MM.1S (cell line): ENCODE measurements around the gene MUC5AC.

Source experiments
- DNase-seq: peaks from one replicate; pipeline ENCODE4 v3.0.0-alpha.2; 2015
- H2AFZ ChIP-seq: fragments of 300-600 bp; sonication (generic); 2 replicates; pipeline ENCODE4 v1.6.0; 2016; ENCODE audit warnings: antibody characterized with exemption, low read length
- H3F3A ChIP-seq: fragments of 300-600 bp; sonication (generic); 2 replicates; pipeline ENCODE4 v1.6.1; 2016; ENCODE audit warnings: mild to moderate bottlenecking, antibody characterized with exemption, low read length, moderate library complexity, mixed read lengths; ENCODE audit not compliant: insufficient read depth
- H3K27ac ChIP-seq: fragments of 300-600 bp; sonication (generic); 2 replicates; pipeline ENCODE4 v1.5.1; 2016; ENCODE audit warnings: mild to moderate bottlenecking, low read length
- H3K27me3 ChIP-seq: fragments of 300-600 bp; sonication (generic); replicated peaks from 2 replicates; pipeline ENCODE4 v1.6.0; 2016; ENCODE audit warnings: low read length; ENCODE audit not compliant: insufficient read depth
- H3K36me3 ChIP-seq: fragments of 300-600 bp; sonication (generic); replicated peaks from 2 replicates; pipeline ENCODE4 v1.6.1; 2016; ENCODE audit warnings: mild to moderate bottlenecking, low read length, mixed read lengths; ENCODE audit not compliant: insufficient read depth
- H3K4me1 ChIP-seq: fragments of 300-600 bp; sonication (generic); 2 replicates; pipeline ENCODE4 v1.6.1; 2016; ENCODE audit warnings: low read length, mixed read lengths
- H3K4me2 ChIP-seq: fragments of 300-600 bp; sonication (generic); 2 replicates; pipeline ENCODE4 v1.6.0; 2016; ENCODE audit warnings: low read depth, low read length
- H3K4me3 ChIP-seq: fragments of 300-600 bp; sonication (generic); 2 replicates; pipeline ENCODE4 v1.5.1; 2016; ENCODE audit warnings: low read length, mixed read lengths
- H3K79me2 ChIP-seq: fragments of 300-600 bp; sonication (generic); 2 replicates; pipeline ENCODE4 v1.6.1; 2016; ENCODE audit warnings: mixed run types, low read length, mixed read lengths
- H3K9ac ChIP-seq: fragments of 300-600 bp; sonication (generic); 2 replicates; pipeline ENCODE4 v1.6.1; 2016; ENCODE audit warnings: low read length, mixed read lengths
- H3K9me2 ChIP-seq: fragments of 300-600 bp; sonication (generic); replicated peaks from 2 replicates; pipeline ENCODE4 v1.6.1; 2016; ENCODE audit warnings: mild to moderate bottlenecking, low read length, mixed read lengths; ENCODE audit not compliant: insufficient read depth
- H3K9me3 ChIP-seq: fragments of 300-600 bp; sonication (generic); replicated peaks from 2 replicates; pipeline ENCODE4 v1.6.1; 2016; ENCODE audit warnings: mild to moderate bottlenecking, low read length, mixed read lengths; ENCODE audit not compliant: insufficient read depth
- H4K20me1 ChIP-seq: fragments of 300-600 bp; sonication (generic); 2 replicates; pipeline ENCODE4 v1.6.1; 2016; ENCODE audit warnings: mild to moderate bottlenecking, low read length, moderate library complexity, mixed read lengths; ENCODE audit not compliant: insufficient read depth
- EZH2 ChIP-seq: fragments of 300-600 bp; sonication (generic); optimal IDR thresholded peaks from 2 replicates; pipeline ENCODE3; 2017; ENCODE audit warnings: low read depth, mild to moderate bottlenecking, antibody characterized with exemption, low read length, mixed read lengths
- EZH2phosphoT487 ChIP-seq: fragments of 300-600 bp; sonication (generic); IDR thresholded peaks from 2 replicates; pipeline ENCODE4 v1.6.1; 2018; ENCODE audit warnings: antibody characterized with exemption, low read length
- TF ChIP-seq, protein P1 (sequence below): fragments of 300-600 bp; sonication (generic); IDR thresholded peaks from 2 replicates; pipeline ENCODE4 v1.5.1; 2016; ENCODE audit warnings: antibody characterized with exemption, low read length, mixed read lengths

The MUC5AC gene

GRCh38 chr11:1205987-1206331, 48.2 kb downstream of the MUC5AC start:
- Histone ChIP-seq H4K20me1 (no peaks in the 10 kb centered on the region), H3K4me1 (no peaks in the 10 kb centered on the region), H3K9me3 (no peaks in the 10 kb centered on the region), H3K27me3 (peaks cover 96% of the 10 kb centered on the region), H3K9me2 (no peaks in the 10 kb centered on the region), H3K4me2 (no peak overlapping the region), H3K27ac (no peak overlapping the region), H3K4me3 (no peak overlapping the region), H3K36me3 (no peaks in the 10 kb centered on the region), H2AFZ (no peak overlapping the region), H3K79me2 (no peaks in the 10 kb centered on the region), H3F3A (no peaks in the 10 kb centered on the region), H3K9ac (no peak overlapping the region)
- no peak for DNase-seq
- TF ChIP-seq EZH2 (no peak), EZH2phosphoT487 (no peak)
- TF ChIP-seq, protein P1, sequence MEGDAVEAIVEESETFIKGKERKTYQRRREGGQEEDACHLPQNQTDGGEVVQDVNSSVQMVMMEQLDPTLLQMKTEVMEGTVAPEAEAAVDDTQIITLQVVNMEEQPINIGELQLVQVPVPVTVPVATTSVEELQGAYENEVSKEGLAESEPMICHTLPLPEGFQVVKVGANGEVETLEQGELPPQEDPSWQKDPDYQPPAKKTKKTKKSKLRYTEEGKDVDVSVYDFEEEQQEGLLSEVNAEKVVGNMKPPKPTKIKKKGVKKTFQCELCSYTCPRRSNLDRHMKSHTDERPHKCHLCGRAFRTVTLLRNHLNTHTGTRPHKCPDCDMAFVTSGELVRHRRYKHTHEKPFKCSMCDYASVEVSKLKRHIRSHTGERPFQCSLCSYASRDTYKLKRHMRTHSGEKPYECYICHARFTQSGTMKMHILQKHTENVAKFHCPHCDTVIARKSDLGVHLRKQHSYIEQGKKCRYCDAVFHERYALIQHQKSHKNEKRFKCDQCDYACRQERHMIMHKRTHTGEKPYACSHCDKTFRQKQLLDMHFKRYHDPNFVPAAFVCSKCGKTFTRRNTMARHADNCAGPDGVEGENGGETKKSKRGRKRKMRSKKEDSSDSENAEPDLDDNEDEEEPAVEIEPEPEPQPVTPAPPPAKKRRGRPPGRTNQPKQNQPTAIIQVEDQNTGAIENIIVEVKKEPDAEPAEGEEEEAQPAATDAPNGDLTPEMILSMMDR, result no peak

DNA sequence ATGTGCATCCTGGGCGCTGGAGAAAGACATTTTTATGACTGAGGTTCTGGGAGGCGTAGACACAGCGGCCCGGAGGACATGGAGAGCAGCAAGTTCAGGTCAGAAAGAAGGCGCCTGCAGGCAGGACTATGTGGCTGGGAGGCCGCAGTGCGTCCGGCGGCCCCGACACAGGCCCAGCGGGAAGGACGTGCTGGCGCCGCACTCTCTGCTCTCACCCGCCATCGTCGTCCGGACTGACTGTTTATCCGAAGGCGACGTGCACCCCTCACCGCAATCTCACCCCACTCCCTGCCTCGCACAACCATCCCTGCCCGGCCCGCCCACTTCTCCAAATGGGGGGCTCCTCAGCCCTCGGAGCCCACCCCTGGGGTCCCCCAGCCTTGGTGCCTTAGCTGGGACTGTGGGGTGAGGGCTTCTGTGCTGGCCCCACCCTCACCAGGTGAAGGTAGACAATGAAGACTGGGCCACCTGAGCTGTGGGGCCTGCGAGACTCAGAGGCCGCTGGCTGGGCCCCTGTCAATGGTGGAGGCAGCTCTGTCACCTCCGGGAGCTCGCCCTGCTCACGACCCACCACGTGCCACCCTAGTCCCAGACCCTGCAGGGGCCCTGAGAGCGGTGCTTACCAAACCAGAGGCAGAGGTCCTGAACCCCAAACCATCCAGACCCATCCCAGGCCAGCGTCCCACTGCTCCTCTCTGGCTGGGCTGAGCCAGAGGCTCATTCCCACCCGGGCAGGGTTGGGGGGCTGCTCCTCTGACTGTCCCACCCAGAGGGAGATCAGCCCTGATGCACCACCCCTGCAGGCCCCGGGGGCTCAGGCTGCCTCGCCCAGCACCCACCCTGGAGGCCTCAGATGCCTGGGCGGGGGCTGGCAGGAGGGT, 48.9 kb downstream of the MUC5AC start:
- Histone ChIP-seq H3K36me3 (no peaks in the 10 kb centered on the region), H3K9me2 (no peaks in the 10 kb centered on the region), H3K4me2 (no peak overlapping the region), H3K27me3 (peaks cover 96% of the 10 kb centered on the region), H3K79me2 (no peaks in the 10 kb centered on the region), H3K9ac (no peak overlapping the region), H4K20me1 (no peaks in the 10 kb centered on the region), H3K4me3 (no peak overlapping the region), H3K4me1 (no peaks in the 10 kb centered on the region), H3K9me3 (no peaks in the 10 kb centered on the region), H2AFZ (no peak overlapping the region), H3F3A (no peaks in the 10 kb centered on the region), H3K27ac (no peak overlapping the region)
- TF ChIP-seq EZH2phosphoT487, result no peak
- no peak for TF ChIP-seq EZH2
- TF ChIP-seq, protein P1, result no peak
- no peak for DNase-seq

DNA sequence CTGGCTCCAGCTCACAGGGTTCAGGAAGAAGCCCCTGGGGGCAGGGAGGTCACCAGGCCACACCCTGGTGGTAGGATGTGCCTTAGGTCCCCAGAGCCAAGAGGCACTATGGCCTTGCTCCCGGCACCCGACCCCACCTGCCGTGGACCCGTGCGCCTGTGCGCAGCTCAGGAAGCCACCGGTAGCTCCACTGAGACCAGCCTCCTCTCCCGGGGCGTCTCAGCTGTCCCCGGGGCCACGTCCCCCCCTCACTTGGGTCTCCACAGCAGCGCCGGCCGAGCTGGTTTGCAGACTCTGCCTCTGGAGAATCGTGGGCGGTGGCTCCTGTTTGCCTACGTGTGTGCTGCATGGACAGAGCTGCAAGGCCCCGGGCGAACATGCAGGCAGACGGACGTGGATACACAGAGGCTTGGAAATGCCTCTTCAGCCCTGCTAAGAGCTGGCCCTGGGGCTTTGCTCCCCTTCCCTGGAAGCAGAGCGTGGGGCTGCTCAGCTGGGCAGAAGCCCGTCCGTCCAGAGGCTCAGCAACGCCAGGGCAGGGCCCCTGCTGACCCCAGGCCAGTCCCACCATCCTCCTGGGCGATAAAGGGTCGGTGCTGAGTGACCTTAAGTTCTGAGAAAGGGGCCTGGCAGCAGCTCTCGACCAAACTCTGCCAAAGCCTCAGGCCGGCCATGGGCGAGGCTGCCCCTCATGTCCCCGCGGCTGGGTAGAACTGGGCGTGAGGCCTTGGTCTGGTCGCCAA, 49.8 kb downstream of the MUC5AC start:
- Histone ChIP-seq H3K9me3 (no peaks in the 10 kb centered on the region), H3K27me3 (peaks cover 94% of the 10 kb centered on the region), H3K4me3 (no peak overlapping the region), H3K9me2 (no peaks in the 10 kb centered on the region), H3K36me3 (no peaks in the 10 kb centered on the region), H3K4me2 (no peak overlapping the region), H2AFZ (no peak overlapping the region), H3F3A (no peaks in the 10 kb centered on the region), H3K4me1 (no peaks in the 10 kb centered on the region), H3K27ac (no peak overlapping the region), H4K20me1 (no peaks in the 10 kb centered on the region), H3K79me2 (no peaks in the 10 kb centered on the region), H3K9ac (no peak overlapping the region)
- DNase-seq, result no peak
- no peak for TF ChIP-seq EZH2
- TF ChIP-seq, protein P1, result no peak
- TF ChIP-seq EZH2phosphoT487, result no peak
